OCI-LY3 (cell line): Measurements from ENCODE around the gene EXOSC9.

Experiments
- H2AFZ ChIP-seq: fragments of 200-600, 300-600 bp; shearing (Covaris generic); 2 replicates; pipeline ENCODE4 v1.6.0; 2014; ENCODE audit warnings: antibody characterized with exemption, low read depth, low read length
- H3K27ac ChIP-seq: fragments of 200-600, 300-600 bp; sonication (generic); 2 replicates; pipeline ENCODE4 v1.5.1; 2014; ENCODE audit warnings: mild to moderate bottlenecking, low read length, moderate library complexity, mixed read lengths
- H3K27me3 ChIP-seq: fragments of 200-600, 300-600 bp; sonication (generic); 2 replicates; pipeline ENCODE4 v1.6.1; 2014; ENCODE audit warnings: low read depth, low read length, mixed read lengths
- H3K36me3 ChIP-seq: fragments of 200-600, 300-600 bp; sonication (generic); replicated peaks from 2 replicates; pipeline ENCODE3; 2014; ENCODE audit warnings: low read depth, low read length, mixed read lengths
- H3K4me1 ChIP-seq: fragments of 300-600, 200-600 bp; sonication (generic); 2 replicates; pipeline ENCODE4 v1.6.1; 2014; ENCODE audit warnings: low read length, mixed read lengths
- H3K4me2 ChIP-seq: fragments of 200-600, 300-600 bp; sonication (generic); 2 replicates; pipeline ENCODE4 v1.6.1; 2014; ENCODE audit warnings: low read length, mixed read lengths
- H3K4me3 ChIP-seq: fragments of 300-600, 200-600 bp; sonication (generic); 2 replicates; pipeline ENCODE4 v1.5.1; 2014; ENCODE audit warnings: antibody characterized with exemption, mild to moderate bottlenecking, low read length, moderate library complexity
- H3K79me2 ChIP-seq: fragments of 300-600, 200-600 bp; shearing (Covaris generic); 2 replicates; pipeline ENCODE4 v1.6.1; 2014; ENCODE audit warnings: mild to moderate bottlenecking, low read length, mixed read lengths
- H3K9ac ChIP-seq: fragments of 300-600, 200-600 bp; shearing (Covaris generic); 2 replicates; pipeline ENCODE4 v1.6.0; 2014; ENCODE audit warnings: mild to moderate bottlenecking, low read length, moderate library complexity
- H3K9me3 ChIP-seq: fragments of 200-600, 300-600 bp; shearing (Covaris generic); 2 replicates; pipeline ENCODE4 v1.6.1; 2014; ENCODE audit warnings: low read length, mixed read lengths; ENCODE audit not compliant: insufficient read depth
- H4K20me1 ChIP-seq: fragments of 200-600, 300-600 bp; sonication (generic); 2 replicates; pipeline ENCODE4 v1.6.1; 2016; ENCODE audit warnings: low read length, mixed read lengths; ENCODE audit not compliant: insufficient read depth
- EZH2phosphoT487 ChIP-seq: fragments of 200-600 bp; shearing (Covaris generic); IDR thresholded peaks from 2 replicates; pipeline ENCODE4 v1.6.1; 2018; ENCODE audit warnings: antibody characterized with exemption, mixed run types, low read depth
- TF ChIP-seq, protein P1 (sequence below): fragments of 200-600, 300-600 bp; sonication (generic); IDR thresholded peaks from 2 replicates; pipeline ENCODE4 v1.5.1; 2014; ENCODE audit warnings: antibody characterized with exemption, low read length, low read depth

EXOSC9 gene

GRCh38 chr4:121764303-121764701 is 36.8 kb upstream of the EXOSC9 start:
- no peaks in the 10 kb centered on the region for H3K79me2 ChIP-seq

DNA sequence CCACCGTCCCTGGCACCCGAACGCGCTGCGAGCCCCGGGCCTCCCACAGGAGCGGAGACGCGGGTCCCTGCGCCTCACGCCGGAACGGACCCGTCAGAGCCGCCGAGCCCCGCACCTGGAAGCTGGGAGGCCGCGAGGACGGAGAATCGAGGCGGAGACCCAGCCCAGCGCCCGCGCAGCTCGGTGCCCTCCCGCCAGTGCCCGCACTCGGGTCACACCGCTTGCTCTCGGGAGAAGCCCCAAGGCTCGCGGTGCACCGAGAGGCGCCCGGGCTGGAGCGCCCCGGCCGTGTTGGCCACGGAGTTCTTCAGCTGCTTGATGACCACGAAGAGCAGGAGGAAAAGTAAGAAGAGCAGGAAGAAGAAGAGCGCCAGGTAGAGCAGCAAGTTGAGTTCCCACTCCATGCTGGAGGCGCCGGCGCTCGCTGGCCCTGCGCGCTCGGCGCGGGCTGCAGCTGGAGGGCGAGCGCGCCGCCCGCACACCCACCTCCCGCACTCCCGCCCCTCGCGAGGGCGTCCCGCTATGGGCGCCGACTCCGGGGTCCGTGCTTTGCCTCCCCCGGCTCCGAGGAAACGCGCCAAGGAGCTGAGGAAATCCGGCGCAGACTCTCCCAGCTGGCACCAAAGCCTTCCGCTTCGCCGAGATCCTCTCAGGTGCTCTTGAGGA is 36.3 kb upstream of the EXOSC9 start, which contains the start of gene SMIM43:
Gene SMIM43 (minus strand): TSS at position 463 of the 666 bp plus-strand sequence. CDS start 59 bp downstream, at position 404.
- Histone ChIP-seq H3K79me2 (no peaks in the 10 kb centered on the region), H3K4me3 (no peak within 1 kb of the TSS), H3K27ac (no peak within 1 kb of the TSS), H4K20me1 (no peaks in the 10 kb centered on the region), H3K27me3 (no peaks in the 10 kb centered on the region), H2AFZ (no peak within 1 kb of the TSS), H3K4me1 (no peaks in the 10 kb centered on the region), H3K9ac (no peak within 1 kb of the TSS), H3K36me3 (no peaks in the 10 kb centered on the region), H3K9me3 (no peaks in the 10 kb centered on the region), H3K4me2 (no peak within 1 kb of the TSS)
- no peak for TF ChIP-seq EZH2phosphoT487
- TF ChIP-seq, protein P1, sequence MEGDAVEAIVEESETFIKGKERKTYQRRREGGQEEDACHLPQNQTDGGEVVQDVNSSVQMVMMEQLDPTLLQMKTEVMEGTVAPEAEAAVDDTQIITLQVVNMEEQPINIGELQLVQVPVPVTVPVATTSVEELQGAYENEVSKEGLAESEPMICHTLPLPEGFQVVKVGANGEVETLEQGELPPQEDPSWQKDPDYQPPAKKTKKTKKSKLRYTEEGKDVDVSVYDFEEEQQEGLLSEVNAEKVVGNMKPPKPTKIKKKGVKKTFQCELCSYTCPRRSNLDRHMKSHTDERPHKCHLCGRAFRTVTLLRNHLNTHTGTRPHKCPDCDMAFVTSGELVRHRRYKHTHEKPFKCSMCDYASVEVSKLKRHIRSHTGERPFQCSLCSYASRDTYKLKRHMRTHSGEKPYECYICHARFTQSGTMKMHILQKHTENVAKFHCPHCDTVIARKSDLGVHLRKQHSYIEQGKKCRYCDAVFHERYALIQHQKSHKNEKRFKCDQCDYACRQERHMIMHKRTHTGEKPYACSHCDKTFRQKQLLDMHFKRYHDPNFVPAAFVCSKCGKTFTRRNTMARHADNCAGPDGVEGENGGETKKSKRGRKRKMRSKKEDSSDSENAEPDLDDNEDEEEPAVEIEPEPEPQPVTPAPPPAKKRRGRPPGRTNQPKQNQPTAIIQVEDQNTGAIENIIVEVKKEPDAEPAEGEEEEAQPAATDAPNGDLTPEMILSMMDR = no peak

More at GRCh38 chr4:121764303-121764701, 36.8 kb upstream of the EXOSC9 start:
- Histone ChIP-seq H3K4me1 (no peaks in the 10 kb centered on the region), H4K20me1 (no peaks in the 10 kb centered on the region), H3K9ac (no peak overlapping the region), H3K4me3 (no peak overlapping the region), H3K27me3 (no peaks in the 10 kb centered on the region), H3K4me2 (no peak overlapping the region), H2AFZ (no peak overlapping the region), H3K27ac (no peak overlapping the region), H3K9me3 (no peaks in the 10 kb centered on the region), H3K36me3 (no peaks in the 10 kb centered on the region)
- TF ChIP-seq EZH2phosphoT487 = no peak
- TF ChIP-seq, protein P1 = no peak

GRCh38 chr4:121765368-121765705 is 35.8 kb upstream of the EXOSC9 start:
- Histone ChIP-seq H4K20me1 (no peaks in the 10 kb centered on the region), H3K27ac (no peak overlapping the region), H3K36me3 (no peaks in the 10 kb centered on the region), H2AFZ (no peak overlapping the region), H3K4me1 (no peaks in the 10 kb centered on the region), H3K27me3 (no peaks in the 10 kb centered on the region), H3K4me3 (no peak overlapping the region), H3K9me3 (no peaks in the 10 kb centered on the region), H3K79me2 (no peaks in the 10 kb centered on the region), H3K4me2 (no peak overlapping the region), H3K9ac (no peak overlapping the region)
- TF ChIP-seq, protein P1 = no peak
- TF ChIP-seq EZH2phosphoT487 = no peak

DNA sequence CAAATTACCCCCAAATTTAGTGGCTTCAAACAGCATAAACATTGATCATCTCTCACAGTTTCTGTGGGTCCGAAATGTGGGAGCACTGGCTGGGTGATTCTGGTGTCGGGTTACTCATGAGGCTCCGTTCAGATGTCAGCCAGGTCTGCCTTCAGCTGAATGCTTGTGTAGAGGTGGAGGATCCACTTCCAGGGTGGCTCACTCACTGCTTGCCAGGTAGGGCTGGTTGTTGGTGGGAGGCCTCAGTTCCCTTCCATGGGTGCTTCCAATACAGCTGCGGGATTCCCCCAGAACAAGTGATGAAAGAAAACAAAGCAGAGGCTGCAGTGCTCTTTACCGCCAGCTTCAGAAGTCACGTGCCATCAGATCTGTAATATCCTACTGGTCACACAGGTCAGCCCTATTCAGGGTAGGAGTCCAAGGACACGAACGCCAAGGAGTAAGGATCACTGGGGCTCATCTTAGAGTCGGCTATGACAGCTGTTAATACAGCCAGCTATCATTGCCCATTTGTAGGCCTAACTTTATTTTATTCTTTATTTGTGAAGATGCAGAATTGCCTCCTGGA is 35.1 kb upstream of the EXOSC9 start:
- H3K36me3 ChIP-seq = no peaks in the 10 kb centered on the region
- no peaks in the 10 kb centered on the region for H3K79me2 ChIP-seq
- H3K4me1 ChIP-seq = no peaks in the 10 kb centered on the region
- H3K4me3 ChIP-seq = no peak overlapping the region
- H3K27ac ChIP-seq = no peak overlapping the region
- no peaks in the 10 kb centered on the region for H4K20me1 ChIP-seq
- no peak overlapping the region for H3K9ac ChIP-seq
- H3K27me3 ChIP-seq = no peaks in the 10 kb centered on the region
- TF ChIP-seq, protein P1 = no peak
- TF ChIP-seq EZH2phosphoT487 = no peak
- no peaks in the 10 kb centered on the region for H3K9me3 ChIP-seq
- H2AFZ ChIP-seq = no peak overlapping the region
- H3K4me2 ChIP-seq = no peak overlapping the region
